HEK293T (cell line): Measurements from ENCODE around the gene TINAGL1.

Source experiments
- CTCF ChIA-PET: fragments of 350-600 bp; formaldehyde crosslinking; extraction: SDS; loops from one replicate; lab custom pipeline; 2021; ENCODE audit warnings: antibody characterized with exemption, inconsistent platforms; lab: Yijun Ruan, JAX
- POLR2A ChIA-PET: fragments of 350-600 bp; formaldehyde crosslinking; extraction: SDS; loops from one replicate; lab custom pipeline; 2020; ENCODE audit warnings: antibody characterized with exemption, inconsistent platforms; lab: Yijun Ruan, JAX
- DNase-seq: peaks from one replicate; pipeline ENCODE4 v3.0.0; 2012; ENCODE audit warnings: mixed read lengths; ENCODE audit errors: extremely low spot score
- ARNT ChIP-seq: fragments of 450-650 bp; IDR thresholded peaks from 2 replicates; pipeline ENCODE4 v1.6.1; 2017; ENCODE audit warnings: mild to moderate bottlenecking
- BHLHE40 ChIP-seq: fragments of 450-650 bp; IDR thresholded peaks from 2 replicates; pipeline ENCODE4 v1.6.1; 2016; ENCODE audit warnings: mild to moderate bottlenecking, moderate library complexity, borderline replicate concordance
- CTBP1 ChIP-seq: fragments of 450-650 bp; IDR thresholded peaks from 2 replicates; pipeline ENCODE4 v1.6.1; 2016; ENCODE audit warnings: borderline replicate concordance
- ELF4 ChIP-seq: fragments of 450-650 bp; IDR thresholded peaks from 2 replicates; pipeline ENCODE4 v1.6.1; 2017; ENCODE audit warnings: antibody characterized with exemption
- FOXA1 ChIP-seq: fragments of 450-650 bp; IDR thresholded peaks from 2 replicates; pipeline ENCODE4 v1.6.1; 2016; ENCODE audit warnings: mild to moderate bottlenecking
- FOXK2 ChIP-seq: fragments of 450-650 bp; IDR thresholded peaks from 2 replicates; pipeline ENCODE4 v1.6.1; 2016; ENCODE audit warnings: mild to moderate bottlenecking
- FOXM1 ChIP-seq: fragments of 450-650 bp; IDR thresholded peaks from 2 replicates; pipeline ENCODE4 v1.6.1; 2017; ENCODE audit warnings: mild to moderate bottlenecking, borderline replicate concordance
- HDGF ChIP-seq: fragments of 450-650 bp; IDR thresholded peaks from 2 replicates; pipeline ENCODE4 v1.6.1; 2017; ENCODE audit warnings: antibody characterized with exemption, borderline replicate concordance
- L3MBTL2 ChIP-seq: fragments of 450-650 bp; conservative IDR thresholded peaks from 2 replicates; pipeline ENCODE4 v1.6.1; 2016; ENCODE audit warnings: mild to moderate bottlenecking
- LEF1 ChIP-seq: fragments of 450-650 bp; IDR thresholded peaks from 2 replicates; pipeline ENCODE4 v1.6.1; 2017; ENCODE audit warnings: mild to moderate bottlenecking, borderline replicate concordance
- NFRKB ChIP-seq: fragments of 450-650 bp; IDR thresholded peaks from 2 replicates; pipeline ENCODE4 v1.6.1; 2016; ENCODE audit warnings: mild to moderate bottlenecking, moderate library complexity
- PKNOX1 ChIP-seq: fragments of 450-650 bp; IDR thresholded peaks from 2 replicates; pipeline ENCODE4 v1.6.1; 2016
- SP1 ChIP-seq: fragments of 450-650 bp; IDR thresholded peaks from 2 replicates; pipeline ENCODE4 v1.6.1; 2017
- SUZ12 ChIP-seq: fragments of 450-650 bp; IDR thresholded peaks from 2 replicates; pipeline ENCODE4 v1.6.1; 2016; ENCODE audit warnings: mild to moderate bottlenecking
- TARDBP ChIP-seq: fragments of 450-650 bp; IDR thresholded peaks from 2 replicates; pipeline ENCODE4 v1.6.1; 2016
- ZNF384 ChIP-seq: fragments of 450-650 bp; IDR thresholded peaks from 2 replicates; pipeline ENCODE4 v1.6.1; 2016

The TINAGL1 gene

DNA sequence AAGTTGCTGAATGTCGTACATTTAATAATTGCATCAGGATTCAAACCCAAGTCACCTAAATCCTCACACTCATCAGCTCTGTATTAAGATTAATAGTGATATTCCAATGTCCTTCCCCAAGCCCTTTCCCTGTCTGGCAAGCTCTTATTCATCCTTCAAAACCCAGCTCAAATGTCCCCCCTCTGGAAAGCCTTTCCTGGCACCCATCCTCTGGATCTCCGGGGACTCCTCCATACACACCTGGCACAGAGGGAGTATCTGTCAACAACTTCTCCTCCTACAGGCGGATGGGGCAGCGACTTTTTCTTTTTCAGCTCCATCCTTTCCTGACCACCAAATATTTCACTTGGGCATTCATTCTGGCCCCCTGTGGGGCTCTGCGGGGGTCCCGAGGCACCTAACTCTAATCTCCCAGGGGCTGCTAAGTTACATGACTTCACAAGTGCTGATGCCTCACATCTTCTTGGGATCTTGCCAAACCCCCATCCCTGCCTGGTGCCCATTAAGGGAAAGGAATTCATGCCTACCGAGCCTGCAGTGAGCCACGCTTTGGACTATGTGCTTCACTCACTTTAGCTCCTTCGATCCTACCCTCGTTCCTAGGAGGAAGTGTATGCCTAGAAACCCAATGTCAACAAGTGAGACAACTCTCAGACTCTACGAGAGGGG lies 15.2 kb downstream of the TINAGL1 start:
- POLR2A ChIA-PET, result interaction anchor here (1.0 to 1.2 kb wide), 2 partner anchors 28 to 53 kb away, joined by 3 read pairs; partner anchors contain the start of gene PEF1
- TF ChIP-seq L3MBTL2 (no peak), FOXA1 (no peak), ELF4 (no peak), SP1 (no peak), BHLHE40 (no peak), PKNOX1 (no peak), ARNT (no peak), NFRKB (no peak), FOXK2 (no peak), CTBP1 (no peak), ZNF384 (no peak), SUZ12 (no peak), TARDBP (no peak), LEF1 (no peak)
- CTCF ChIA-PET, result interaction anchor here (1.1 kb wide), 2 partner anchors 14 to 28 kb away, joined by 3 to 4 read pairs; no protein-coding TSS in a partner anchor
- no peak for DNase-seq

GRCh38 chr1:31592132-31592531 lies 15.8 kb downstream of the TINAGL1 start:
- ChIA-PET POLR2A (interaction anchor here (1.2 kb wide), 1 partner anchor 28 kb away, joined by 3 read pairs; no protein-coding TSS in a partner anchor), CTCF (no interaction called here)
- TF ChIP-seq SP1 (no peak), ARNT (no peak), FOXA1 (no peak), SUZ12 (no peak), FOXM1 (no peak), ZNF384 (no peak), LEF1 (no peak), HDGF (no peak), L3MBTL2 (no peak)
- DNase-seq, result no peak

- TF ChIP-seq ARNT (no peak), BHLHE40 (no peak), NFRKB (no peak), HDGF (no peak), FOXM1 (no peak), SUZ12 (no peak), SP1 (no peak), ELF4 (no peak), FOXK2 (no peak), L3MBTL2 (no peak), ZNF384 (no peak), TARDBP (no peak), PKNOX1 (no peak)
- POLR2A ChIA-PET, result no interaction called here
- no peak for DNase-seq
- CTCF ChIA-PET, result interaction anchor here (0.6 kb wide), 1 partner anchor 119 kb away, joined by 3 read pairs; no protein-coding TSS in a partner anchor
These were observed 16.9 kb downstream of the TINAGL1 start for GRCh38 chr1:31593136-31593665.

- TF ChIP-seq L3MBTL2 (no peak), FOXK2 (no peak), HDGF (no peak), ZNF384 (no peak)
- POLR2A ChIA-PET, result no interaction called here
- peak; percentile 91 for DNase-seq
- CTCF ChIA-PET, result interaction anchor here (1.3 to 1.4 kb wide), 2 partner anchors 19 to 29 kb away, joined by 3 read pairs; no protein-coding TSS in a partner anchor
These were observed 17.7 kb downstream of the TINAGL1 start for GRCh38 chr1:31593770-31594632.

DNA sequence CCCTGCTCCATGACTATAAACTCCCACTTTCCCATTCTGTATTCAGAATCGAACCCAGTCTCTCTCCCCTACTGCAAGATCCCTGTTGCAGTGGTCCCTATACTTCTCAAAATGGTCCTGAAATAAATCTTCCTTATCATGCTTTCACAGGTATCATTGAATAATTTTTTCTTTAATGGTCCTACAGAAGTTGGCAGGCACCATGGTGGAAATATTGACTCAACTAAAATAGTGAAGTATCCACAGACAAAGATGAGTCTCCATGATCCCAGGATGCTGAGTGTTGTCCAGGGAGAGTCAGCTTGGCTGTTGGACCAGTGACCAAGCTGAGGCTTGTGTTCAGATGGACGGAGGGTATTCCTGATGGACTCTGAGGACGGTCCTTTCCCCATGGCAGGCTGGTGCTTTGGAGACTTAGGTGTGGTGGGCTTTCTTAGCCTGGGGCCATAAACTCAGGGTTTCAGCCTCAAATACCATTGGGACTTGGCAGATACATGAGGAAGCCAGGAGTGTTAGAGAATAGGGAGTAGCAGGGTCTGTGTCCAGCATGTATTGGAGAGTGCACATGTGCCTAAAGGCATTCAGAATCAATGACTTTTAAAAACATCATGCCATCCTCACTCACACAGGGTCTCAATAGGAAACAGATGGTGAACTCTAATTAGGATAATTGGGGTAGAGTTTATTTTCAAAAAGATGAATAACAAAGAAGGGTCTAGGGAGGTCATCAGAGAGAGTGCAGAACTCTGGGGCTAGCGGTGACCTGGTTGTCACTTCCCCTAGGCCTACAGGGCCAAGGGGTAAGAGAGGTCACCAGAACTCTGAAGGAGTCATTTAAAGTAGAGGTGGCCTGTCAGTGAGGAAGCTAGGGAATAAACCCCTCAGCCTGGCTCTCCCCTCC lies 19.8 kb downstream of the TINAGL1 start:
- no peak for DNase-seq
- no peak for TF ChIP-seq HDGF
- TF ChIP-seq LEF1, result no peak
- TF ChIP-seq BHLHE40, result no peak
- TF ChIP-seq NFRKB, result no peak
- TF ChIP-seq SP1, result no peak
- TF ChIP-seq SUZ12, result no peak
- no peak for TF ChIP-seq CTBP1
- no peak for TF ChIP-seq FOXK2
- TF ChIP-seq FOXA1, result no peak
- TF ChIP-seq FOXM1, result no peak
- ChIA-PET CTCF (interaction anchor here (0.6 kb wide), 1 partner anchor 21 kb away, joined by 3 read pairs; no protein-coding TSS in a partner anchor), POLR2A (no interaction called here)

- no peak for TF ChIP-seq L3MBTL2
- no peak for TF ChIP-seq SUZ12
- TF ChIP-seq FOXA1, result no peak
- no peak for TF ChIP-seq BHLHE40
- no peak for TF ChIP-seq HDGF
- no peak for TF ChIP-seq ZNF384
- no peak for TF ChIP-seq LEF1
- TF ChIP-seq ELF4, result no peak
- TF ChIP-seq CTBP1, result no peak
- TF ChIP-seq SP1, result no peak
- no peak for TF ChIP-seq PKNOX1
- no peak for TF ChIP-seq FOXK2
- TF ChIP-seq NFRKB, result no peak
- no peak for TF ChIP-seq ARNT
- TF ChIP-seq FOXM1, result no peak
- TF ChIP-seq TARDBP, result no peak
- no peak for DNase-seq
- ChIA-PET POLR2A (no interaction called here), CTCF (interaction anchor here (0.6 kb wide), 1 partner anchor 20 kb away, joined by 3 read pairs; no protein-coding TSS in a partner anchor)
These were observed 20.4 kb downstream of the TINAGL1 start for GRCh38 chr1:31596737-31597097.
